Right ventricle myocardium superior (tissue), 1 donor: ENCODE results near the gene SCCPDH. TPM values are rescaled to one million over a fixed set of nuclear protein-coding genes. Genes with fewer than 3 reads are reported as not detected.

Experiments
- ATAC-seq: fragments of 200-7000 bp; cut with Tn5 transposase; one replicate; pipeline ENCODE4 v1.9.1; 2020; ENCODE audit warnings: mild to moderate bottlenecking; ENCODE audit not compliant: poor library complexity
- DNase-seq: peaks from one replicate; pipeline ENCODE4 v3.0.0-alpha.2; 2020
- intact Hi-C: fragments of 100-400 bp; cut with DNase I; formaldehyde crosslinking; loops from one replicate; pipeline ENCODE4 v1.11.2; 2022
- total RNA-seq: library from RNA; stranded (reverse); fragmentation: NEBNext Ultra II Directional; extraction: Animal tissue kit (Norgen Biotek cat#: 25700); gene quantifications from one replicate; pipeline ENCODE4 v1.2.1, GENCODE V29; 2021
- donor health status: DM: no; HTN: yes; CAD: no; lungs with severe emphysema.

SCCPDH gene
- total RNA-seq, 1 donor from 2014 or later, result 27.6 TPM

GRCh38 chr1:246776923-246777322 is 52.7 kb downstream of the SCCPDH start:
- DNase-seq (no peak), ATAC-seq (no peak)
- intact Hi-C loops, result no loop called here

- DNase-seq (no peak), ATAC-seq (no peak)
- intact Hi-C loops, result no loop called here
Measured at GRCh38 chr1:246778663-246779062, 54.5 kb downstream of the SCCPDH start.

- DNase-seq (no peak), ATAC-seq (no peak)
- intact Hi-C loops, result no loop called here
Measured at GRCh38 chr1:246779561-246780175, 55.5 kb downstream of the SCCPDH start.

- DNase-seq (no peak), ATAC-seq (no peak)
- intact Hi-C loops, result no loop called here
Measured at GRCh38 chr1:246780264-246780663, 56.1 kb downstream of the SCCPDH start.

- no peak for ATAC-seq
Measured at GRCh38 chr1:246781212-246781611, 57.0 kb downstream of the SCCPDH start.

GRCh38 chr1:246782120-246782900 is 58.1 kb downstream of the SCCPDH start:
- intact Hi-C loops, result no loop called here
- ATAC-seq (peak; percentile 88), DNase-seq (peak; percentile 74)

More at GRCh38 chr1:246781212-246781611, 57.0 kb downstream of the SCCPDH start:
- intact Hi-C loops, result no loop called here
- DNase-seq, result no peak

GRCh38 chr1:246784621-246785493 is 60.6 kb downstream of the SCCPDH start:
- intact Hi-C loops, result no loop called here
- DNase-seq, result no peak
- no peak for ATAC-seq

- ATAC-seq, result no peak
- intact Hi-C loops, result no loop called here
Measured at GRCh38 chr1:246785494-246786111, 61.4 kb downstream of the SCCPDH start.

GRCh38 chr1:246786606-246787238 is 62.5 kb downstream of the SCCPDH start:
- DNase-seq (no peak), ATAC-seq (no peak)
- intact Hi-C loops, result no loop called here

More at GRCh38 chr1:246785494-246786111, 61.4 kb downstream of the SCCPDH start:
- DNase-seq, result no peak

- DNase-seq (no peak), ATAC-seq (no peak)
- intact Hi-C loops, result no loop called here
Measured at GRCh38 chr1:246787781-246788513, 63.7 kb downstream of the SCCPDH start.

- DNase-seq, result no peak
- peak; percentile 21 for ATAC-seq
- intact Hi-C loops, result no loop called here
Measured at GRCh38 chr1:246788895-246789338, 64.7 kb downstream of the SCCPDH start.

- ATAC-seq (no peak), DNase-seq (no peak)
- intact Hi-C loops, result no loop called here
Measured at GRCh38 chr1:246789454-246790339, 65.5 kb downstream of the SCCPDH start.

GRCh38 chr1:246790364-246790763 is 66.2 kb downstream of the SCCPDH start:
- ATAC-seq (no peak), DNase-seq (no peak)
- intact Hi-C loops, result no loop called here

- ATAC-seq (no peak), DNase-seq (no peak)
- intact Hi-C loops, result no loop called here
Measured at GRCh38 chr1:246790833-246791232, 66.6 kb downstream of the SCCPDH start.

- no peak for DNase-seq
- no peak for ATAC-seq
- intact Hi-C loops, result no loop called here
Measured at GRCh38 chr1:246791303-246791918, 67.2 kb downstream of the SCCPDH start.

- DNase-seq (no peak), ATAC-seq (no peak)
- intact Hi-C loops, result no loop called here
Measured at GRCh38 chr1:246792603-246793002, 68.4 kb downstream of the SCCPDH start.
